H7 (cell line): ENCODE measurements around the gene CORO6. TPM values are rescaled to one million over a fixed set of nuclear protein-coding genes. Genes with fewer than 3 reads are reported as not detected.
A peak's percentile ranks its signal among the peaks of the same experiment; 100 is the strongest.

Experiments used
- DNase-seq: peaks from one replicate; pipeline ENCODE4 v3.0.0; 2012
- H3K27me3 ChIP-seq: 2 replicates; pipeline ENCODE4 v1.6.0; 2011; ENCODE audit warnings: mild to moderate bottlenecking, low read length; ENCODE audit not compliant: control insufficient read depth, insufficient read depth
- H3K36me3 ChIP-seq: replicated peaks from 2 replicates; pipeline ENCODE4 v1.5.1; 2011; ENCODE audit warnings: low read length; ENCODE audit not compliant: control insufficient read depth, insufficient read depth
- H3K4me3 ChIP-seq: 2 replicates; pipeline ENCODE4 v1.5.1; 2011; ENCODE audit warnings: low read depth, mild to moderate bottlenecking, control low read depth, low read length, moderate library complexity; ENCODE audit not compliant: insufficient read depth
- total RNA-seq: library from RNA; depleted of rRNA; stranded (reverse); fragments of >200 nt; shearing (Covaris generic); gene quantifications from 2 replicates; pipeline ENCODE4 v1.2.3, GENCODE V29; 2014

CORO6 gene
- total RNA-seq, 1 experiment from 2014 or later, result 3.9 TPM

- no peak for DNase-seq
- no peak overlapping the region for H3K4me3 ChIP-seq
- no peaks in the 10 kb centered on the region for H3K27me3 ChIP-seq
- no peaks in the 10 kb centered on the region for H3K36me3 ChIP-seq
Observed at GRCh38 chr17:29649359-29649758, 26.6 kb upstream of the CORO6 start.

DNA sequence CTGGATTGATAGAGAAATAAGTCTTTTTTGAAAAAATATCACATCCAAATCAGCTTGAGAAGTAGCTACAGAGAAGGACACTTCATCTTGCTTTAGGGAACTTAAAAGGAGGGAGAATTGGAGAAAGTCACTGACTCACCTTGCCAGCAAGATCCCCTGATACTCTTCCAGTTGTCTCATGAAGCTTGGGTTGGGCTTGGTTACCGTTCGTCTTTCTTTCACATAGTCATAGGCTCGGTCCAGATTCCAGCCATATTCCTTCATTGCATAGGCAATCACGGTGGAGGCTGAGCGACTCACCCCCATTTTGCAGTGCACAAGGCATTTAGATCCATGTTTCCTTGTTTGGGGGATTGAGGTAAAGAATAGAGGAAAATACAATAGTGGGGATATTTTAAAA, 25.3 kb upstream of the CORO6 start:
- H3K36me3 ChIP-seq, result no peaks in the 10 kb centered on the region
- DNase-seq, result no peak
- no peak overlapping the region for H3K4me3 ChIP-seq
- H3K27me3 ChIP-seq, result no peaks in the 10 kb centered on the region

DNA sequence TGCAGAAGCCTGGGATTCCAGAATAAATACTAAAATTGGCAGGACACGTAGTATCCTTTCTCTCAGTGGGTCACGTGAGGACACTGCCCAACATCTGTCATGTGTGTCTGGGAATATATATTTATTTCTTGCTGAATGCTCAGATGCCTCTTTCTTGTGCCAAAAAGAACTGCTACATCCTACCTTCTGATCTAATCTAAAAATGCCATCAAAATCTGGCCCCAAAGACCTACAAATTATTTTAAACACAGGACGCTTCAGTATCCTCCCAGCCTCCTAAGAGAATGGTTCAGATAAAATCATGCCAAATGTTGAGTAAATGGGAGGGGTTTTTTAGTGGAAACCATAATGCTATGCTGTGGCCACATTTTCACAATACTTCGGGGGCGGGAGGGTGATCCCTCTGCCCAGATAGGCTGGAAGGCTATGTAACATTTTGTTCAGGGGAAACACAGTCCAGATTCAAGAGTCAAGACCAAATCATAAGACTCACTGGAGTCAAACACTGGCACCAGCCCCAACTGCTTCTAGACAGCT, 22.9 kb upstream of the CORO6 start:
- no peak for DNase-seq
- H3K4me3 ChIP-seq, result no peak overlapping the region

DNA sequence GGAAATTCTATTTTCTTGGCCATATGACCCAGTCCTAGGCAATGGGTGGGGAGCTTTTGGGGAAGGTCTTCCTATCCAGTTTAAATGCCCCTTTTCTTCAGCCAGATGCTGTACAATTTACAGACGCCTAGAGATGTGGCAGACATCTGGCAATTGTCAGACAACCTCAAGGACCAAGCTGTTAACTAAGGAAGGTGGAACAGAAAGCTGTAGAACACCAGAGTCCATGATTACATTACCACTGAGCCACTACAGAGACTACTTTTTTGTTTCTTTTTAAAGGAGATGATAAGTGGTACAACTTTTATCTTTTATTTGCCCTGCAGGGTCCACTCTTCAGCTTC, 21.1 kb upstream of the CORO6 start:
- DNase-seq, result no peak
- Histone ChIP-seq H3K4me3 (no peak overlapping the region), H3K27me3 (no peaks in the 10 kb centered on the region), H3K36me3 (no peaks in the 10 kb centered on the region)

More for the DNA sequence above, 22.9 kb upstream of the CORO6 start:
- Histone ChIP-seq H3K36me3 (no peaks in the 10 kb centered on the region), H3K27me3 (no peaks in the 10 kb centered on the region)

GRCh38 chr17:29642171-29642611, 19.5 kb upstream of the CORO6 start:
- Histone ChIP-seq H3K27me3 (no peaks in the 10 kb centered on the region), H3K36me3 (no peaks in the 10 kb centered on the region), H3K4me3 (no peak overlapping the region)
- DNase-seq, result no peak

GRCh38 chr17:29640981-29641642, 18.4 kb upstream of the CORO6 start:
- Histone ChIP-seq H3K27me3 (no peaks in the 10 kb centered on the region), H3K36me3 (no peaks in the 10 kb centered on the region), H3K4me3 (no peak overlapping the region)
- DNase-seq, result no peak

DNA sequence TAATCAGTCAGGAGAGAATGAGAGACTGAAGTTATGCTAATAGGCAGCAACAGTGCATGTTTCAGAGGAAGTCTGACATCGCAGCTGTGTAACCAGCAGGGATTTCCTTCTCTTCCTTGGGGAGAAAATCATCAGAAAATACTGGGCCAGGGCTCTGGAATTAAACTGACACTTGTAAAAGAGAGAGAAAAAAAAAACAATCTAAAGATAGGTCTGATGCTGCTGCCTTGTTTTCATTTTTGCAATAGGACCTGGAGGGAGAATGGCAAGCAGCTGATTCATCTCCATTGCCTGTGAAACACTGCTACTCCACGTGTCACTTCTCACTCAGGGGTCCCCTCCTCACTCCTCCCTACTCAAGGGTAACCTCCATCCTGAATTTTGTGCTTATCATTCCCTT, 17.7 kb upstream of the CORO6 start:
- no peak overlapping the region for H3K4me3 ChIP-seq
- DNase-seq, result peak; percentile 39
- no peaks in the 10 kb centered on the region for H3K36me3 ChIP-seq
- no peaks in the 10 kb centered on the region for H3K27me3 ChIP-seq

DNA sequence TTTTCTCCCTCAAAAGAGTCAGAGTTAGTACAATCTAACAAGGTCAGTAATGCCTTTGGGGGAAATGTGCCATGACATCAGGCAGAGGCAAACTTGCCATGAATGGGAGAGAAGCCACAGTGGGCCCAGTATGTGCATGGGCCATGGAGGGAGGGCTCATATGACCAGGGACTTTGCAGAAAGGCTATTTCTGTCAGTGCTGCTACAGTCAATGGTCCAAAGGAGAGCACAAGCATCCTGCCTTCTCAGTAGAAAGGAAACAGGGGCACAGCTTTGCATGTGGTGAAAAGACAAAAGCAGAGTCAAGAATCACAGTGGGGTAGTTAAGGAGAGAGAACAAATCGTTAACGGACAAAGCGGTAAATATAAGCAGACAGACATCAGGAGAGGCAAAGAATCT, 11.2 kb upstream of the CORO6 start:
- peak; percentile 43 for DNase-seq
- H3K4me3 ChIP-seq, result no peak overlapping the region

GRCh38 chr17:29630630-29631193, 8.0 kb upstream of the CORO6 start:
- DNase-seq, result no peak
- Histone ChIP-seq H3K27me3 (no peaks in the 10 kb centered on the region), H3K4me3 (no peak overlapping the region), H3K36me3 (peaks cover 3% of the 10 kb centered on the region; the same call in 1 of the 2 replicates)

More for the DNA sequence above, 11.2 kb upstream of the CORO6 start:
- Histone ChIP-seq H3K27me3 (no peaks in the 10 kb centered on the region), H3K36me3 (peaks cover 3% of the 10 kb centered on the region; the same call in 1 of the 2 replicates)

DNA sequence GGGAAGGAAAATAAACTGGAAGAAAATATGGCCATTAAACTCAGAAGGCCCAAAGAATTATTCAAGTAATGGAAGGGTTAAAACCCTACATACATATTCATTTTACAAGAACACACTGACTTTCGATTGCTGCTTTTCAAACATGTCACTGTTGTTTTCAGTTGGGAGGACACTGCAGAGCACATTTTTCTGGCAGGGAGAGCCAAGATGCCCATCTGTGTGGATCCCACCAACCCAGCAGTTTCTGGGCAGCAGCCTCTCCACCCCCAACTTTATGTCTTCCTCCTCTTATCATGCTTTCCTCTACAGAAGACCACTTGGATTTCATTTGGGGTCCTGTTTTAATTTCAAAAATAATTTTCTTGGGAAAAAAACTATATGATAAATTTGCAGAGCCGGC, 7.1 kb upstream of the CORO6 start:
- H3K36me3 ChIP-seq, result peaks cover 3% of the 10 kb centered on the region; the same call in 1 of the 2 replicates
- no peak overlapping the region for H3K4me3 ChIP-seq
- DNase-seq, result no peak
- H3K27me3 ChIP-seq, result no peaks in the 10 kb centered on the region

- no peak overlapping the region for H3K4me3 ChIP-seq
- H3K27me3 ChIP-seq, result no peaks in the 10 kb centered on the region; the same call in 1 of the 2 replicates
- no peak for DNase-seq
- H3K36me3 ChIP-seq, result peaks cover 3% of the 10 kb centered on the region; the same call in 1 of the 2 replicates
Observed at GRCh38 chr17:29628644-29629043, 5.9 kb upstream of the CORO6 start.

DNA sequence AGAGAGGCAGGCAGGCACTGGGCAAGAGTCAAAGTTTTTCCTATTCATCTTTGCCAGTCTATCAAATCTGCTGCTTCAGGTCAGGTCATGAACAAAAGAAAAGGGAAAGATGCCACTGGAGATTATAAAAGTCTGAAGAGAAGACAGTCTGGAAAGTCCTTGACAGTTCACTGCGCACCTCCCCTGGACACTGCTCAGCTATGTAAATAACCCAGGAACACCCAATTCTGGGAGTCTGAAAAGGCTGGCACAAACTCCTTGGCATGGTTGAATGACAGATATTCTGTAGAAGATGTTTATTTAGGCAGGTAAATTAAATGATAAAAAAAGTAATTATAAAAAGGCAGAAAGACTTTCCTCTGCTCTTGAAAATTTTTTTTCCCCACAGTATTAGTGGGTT, 5.2 kb upstream of the CORO6 start:
- DNase-seq, result no peak
- H3K36me3 ChIP-seq, result peaks cover 3% of the 10 kb centered on the region; the same call in 1 of the 2 replicates
- no peak overlapping the region for H3K4me3 ChIP-seq
- peaks cover 2% of the 10 kb centered on the region; the same call in 1 of the 2 replicates for H3K27me3 ChIP-seq

- H3K4me3 ChIP-seq, result no peak overlapping the region
- H3K27me3 ChIP-seq, result peaks cover 17% of the 10 kb centered on the region
- no peaks in the 10 kb centered on the region for H3K36me3 ChIP-seq
- DNase-seq, result peak; percentile 71
Observed at GRCh38 chr17:29625037-29625750, 2.5 kb upstream of the CORO6 start.

GRCh38 chr17:29624586-29624985, 1.9 kb upstream of the CORO6 start:
- no peaks in the 10 kb centered on the region for H3K36me3 ChIP-seq
- H3K4me3 ChIP-seq, result no peak overlapping the region
- peaks cover 18% of the 10 kb centered on the region for H3K27me3 ChIP-seq
- DNase-seq, result no peak

DNA sequence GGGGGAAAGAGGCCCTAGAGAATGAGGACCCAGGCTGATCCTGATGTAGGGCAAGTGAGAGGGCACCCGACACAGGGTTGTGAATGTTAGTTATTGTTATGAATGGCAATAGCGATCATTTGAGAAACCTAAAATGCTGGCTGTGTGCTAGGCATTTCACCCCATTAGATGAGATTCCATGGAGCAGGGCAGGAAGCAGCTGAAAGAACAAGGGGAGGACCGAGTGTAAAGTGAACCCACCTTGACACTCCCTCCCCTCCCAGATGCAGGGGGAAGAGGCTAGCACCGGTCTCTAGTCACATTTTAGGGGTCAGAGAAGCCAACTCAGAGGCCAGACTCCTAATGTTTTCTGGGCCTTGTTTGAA, 553 bp upstream of the CORO6 start:
- DNase-seq, result peak; percentile 62
- H3K36me3 ChIP-seq, result no peaks in the 10 kb centered on the region
- H3K4me3 ChIP-seq, result peak overlapping the region; percentile 69
- H3K27me3 ChIP-seq, result peaks cover 27% of the 10 kb centered on the region
